Kasumi-1 (cell line): ENCODE data around the gene DEFB127.
"Not testable (repeated sequence)": the region's sequence is repeated elsewhere in the genome, so short reads cannot be mapped to it uniquely, and the experiment has no call there.

ENCODE experiments used
- DNase-seq, 2 experiments: peaks; one replicate each; lab custom pipeline; 2025; lab: John Stamatoyannopoulos, UW

The DEFB127 gene

GRCh38 chr20:157154-157553 is at the start of gene DEFB127:
TSS of gene DEFB127 (plus strand) at chr20:157454. CDS start at chr20:157545, 91 bp downstream.
- no peak for DNase-seq

GRCh38 chr20:112396-112795 is 44.9 kb upstream of the DEFB127 start:
- DNase-seq, result no peak

- DNase-seq, result no peak
Measured at GRCh38 chr20:117518-117917, 39.7 kb upstream of the DEFB127 start.

- not testable (repeated sequence) for DNase-seq
Measured at GRCh38 chr20:129786-130323, 27.4 kb upstream of the DEFB127 start.

GRCh38 chr20:137668-138490 is 19.4 kb upstream of the DEFB127 start:
- peak; percentile 6 to 12 for DNase-seq

- no peak for DNase-seq
Measured at GRCh38 chr20:142290-142689, 15.0 kb upstream of the DEFB127 start, which contains the start of gene DEFB126. TSS of gene DEFB126 (plus strand) at chr20:142590. CDS start at chr20:142629, 39 bp downstream.

GRCh38 chr20:145877-146276 is 11.4 kb upstream of the DEFB127 start:
- DNase-seq, result no peak

GRCh38 chr20:152131-152530 is 5.1 kb upstream of the DEFB127 start:
- DNase-seq, result no peak

GRCh38 chr20:164618-165017 is 7.4 kb downstream of the DEFB127 start:
- DNase-seq, result no peak

GRCh38 chr20:168876-169275 is 11.6 kb downstream of the DEFB127 start:
- no peak for DNase-seq

- DNase-seq, result no peak
Measured at GRCh38 chr20:184288-184687, 27.0 kb downstream of the DEFB127 start.

- DNase-seq, result no peak
Measured at GRCh38 chr20:187733-188132, 30.5 kb downstream of the DEFB127 start.

- DNase-seq, result no peak
Measured at GRCh38 chr20:189611-190010, 32.4 kb downstream of the DEFB127 start, which contains the start of gene DEFB128. TSS of gene DEFB128 (minus strand) at chr20:189711. CDS start at chr20:189623, 88 bp downstream.

- DNase-seq, result no peak
Measured at GRCh38 chr20:198225-198624, 41.0 kb downstream of the DEFB127 start.

GRCh38 chr20:199996-200395 is 42.7 kb downstream of the DEFB127 start:
- DNase-seq, result no peak

GRCh38 chr20:203630-204029 is 46.4 kb downstream of the DEFB127 start:
- DNase-seq, result not testable (repeated sequence)
